Upper lobe of left lung (tissue), 6 donors: Measurements from ENCODE around the gene KCND2. TPM values are rescaled to one million over a fixed set of nuclear protein-coding genes. Genes with fewer than 3 reads are reported as not detected.

ENCODE experiments used
- ATAC-seq, 2 donors: fragments of 200-7000 bp; cut with Tn5 transposase; one replicate each; pipeline ENCODE4 v1.9.1; 2022; ENCODE audit warnings: mild to moderate bottlenecking in 2 of 2, moderate library complexity in 2 of 2; ENCODE audit not compliant: low FRiP score in 2 of 2
- DNase-seq, 2 donors: peaks; one replicate each; pipeline ENCODE4 v3.0.0-alpha.2; 2019 to 2020
- H3K27ac ChIP-seq, 4 donors: fragments of 200-600 bp; sonication (generic); one replicate each; pipeline ENCODE4 v1.5.1; 2016 to 2019
- H3K27me3 ChIP-seq, 4 donors: fragments of 200-600 bp; sonication (generic); one replicate each; pipeline ENCODE4 v1.5.1; 2017 to 2019
- H3K36me3 ChIP-seq, 4 donors: fragments of 200-600 bp; sonication (generic); one replicate each; pipeline ENCODE4 v1.5.1; 2016 to 2019
- H3K4me1 ChIP-seq, 4 donors: fragments of 200-600 bp; sonication (generic); one replicate each; pipeline ENCODE4 v1.5.1; 2018 to 2019
- H3K4me3 ChIP-seq, 4 donors: fragments of 200-600 bp; sonication (generic); one replicate each; pipeline ENCODE4 v1.5.1; 2017 to 2019; ENCODE audit warnings: mild to moderate bottlenecking in 2 of 4, moderate library complexity in 1 of 4
- H3K9me3 ChIP-seq, 4 donors: fragments of 200-600 bp; sonication (generic); one replicate each; pipeline ENCODE4 v1.5.1; 2018 to 2019
- CTCF ChIP-seq, 6 experiments: fragments of 450-650 bp in 4 of 6; fragments of 200-600 bp in 2 of 6; sonication (generic) in 2 of 6; IDR thresholded peaks; one replicate each; pipeline ENCODE4 v1.5.1; 2016 to 2019; ENCODE audit warnings: antibody characterized with exemption in 6 of 6
- EP300 ChIP-seq, 4 donors: sonication (generic); formaldehyde crosslinking; IDR thresholded peaks; one replicate each; pipeline ENCODE4 v1.5.1; 2017; ENCODE audit warnings: antibody characterized with exemption in 4 of 4, control low read depth in 2 of 4
- POLR2A ChIP-seq, 4 donors: fragments of 450-650 bp; IDR thresholded peaks; one replicate each; pipeline ENCODE4 v1.5.1; 2016 to 2017; ENCODE audit warnings: antibody characterized with exemption in 4 of 4, mild to moderate bottlenecking in 2 of 4
- POLR2AphosphoS5 ChIP-seq, 2 donors: sonication (generic); formaldehyde crosslinking; IDR thresholded peaks; one replicate each; pipeline ENCODE4 v1.5.1; 2017; ENCODE audit warnings: antibody characterized with exemption in 2 of 2
- WGBS, 2 donors: methylation state at CpG; one replicate each; pipeline ENCODE4 v1.1.5; 2017 to 2018; 5-methylcytosine and 5-hydroxymethylcytosine counted together
- total RNA-seq, 6 donors: library from RNA; depleted of rRNA in 4 of 6; stranded (reverse); fragments of >200 nt in 4 of 6; gene quantifications; one replicate each; pipeline versions ENCODE4 v1.1.0 to v1.2.1, GENCODE V29; 2016 to 2021
- donor health status: DM: no; HTN: no; CAD: no; lungs with moderate emphysema.
- donor health status: DM: no; HTN: yes; CAD: no; lungs with severe emphysema.

KCND2 gene
- total RNA-seq, 6 donors from 2014 or later, result under 0.01 to 0.67 (median 0.23) TPM; not detected in 2

DNA sequence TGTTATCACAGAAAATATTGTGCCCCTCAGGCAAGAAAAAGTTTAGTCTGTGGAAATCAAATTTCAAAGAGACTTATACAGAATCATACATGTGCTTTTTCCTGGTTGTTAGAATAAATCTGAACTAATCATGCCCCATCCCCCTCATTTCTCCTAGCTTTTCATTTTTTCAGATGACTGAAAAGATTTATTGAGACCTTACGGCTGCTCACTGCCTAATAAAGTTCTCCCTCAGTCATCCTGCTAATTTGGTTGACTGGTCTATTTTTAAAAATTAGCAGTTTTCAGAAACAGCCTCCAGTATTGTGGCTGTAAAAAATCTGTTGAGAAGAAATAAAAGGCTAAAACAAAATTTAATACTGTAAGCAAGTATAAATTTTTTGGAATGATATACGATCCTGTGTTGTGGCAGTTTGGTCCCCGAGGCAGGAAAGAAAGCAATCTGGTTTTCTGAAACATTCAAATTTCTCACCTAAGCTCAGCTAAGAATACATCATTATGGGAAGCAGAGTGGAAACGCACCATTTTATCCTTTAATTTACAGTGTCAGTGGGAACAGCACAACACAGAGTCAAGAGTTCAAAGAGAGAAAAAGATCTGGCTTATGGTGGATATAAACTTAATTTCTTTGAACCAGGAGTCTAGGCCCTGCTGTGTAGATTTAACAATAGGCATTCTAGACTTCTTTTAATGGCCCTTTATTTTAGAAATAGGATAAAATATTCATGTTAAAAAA, 144.4 kb downstream of the KCND2 start:
- ATAC-seq (no peak), DNase-seq (no peak)
- Histone ChIP-seq H3K27ac (no peak overlapping the region), H3K4me1 (no peaks in the 10 kb centered on the region), H3K36me3 (no peaks in the 10 kb centered on the region), H3K9me3 (no peaks in the 10 kb centered on the region), H3K27me3 (no peaks in the 10 kb centered on the region), H3K4me3 (no peak overlapping the region)
- 71 to 77% methylated on average over 4 of the region's 4 CpGs for WGBS, 2 donors
- no peak for TF ChIP-seq EP300 (IDR thresholded peaks at IDR 0.05)
- TF ChIP-seq POLR2AphosphoS5 (IDR thresholded peaks at IDR 0.05), result no peak
- no peak for TF ChIP-seq CTCF (IDR thresholded peaks at IDR 0.05)
- TF ChIP-seq POLR2A (IDR thresholded peaks at IDR 0.05), result no peak

DNA sequence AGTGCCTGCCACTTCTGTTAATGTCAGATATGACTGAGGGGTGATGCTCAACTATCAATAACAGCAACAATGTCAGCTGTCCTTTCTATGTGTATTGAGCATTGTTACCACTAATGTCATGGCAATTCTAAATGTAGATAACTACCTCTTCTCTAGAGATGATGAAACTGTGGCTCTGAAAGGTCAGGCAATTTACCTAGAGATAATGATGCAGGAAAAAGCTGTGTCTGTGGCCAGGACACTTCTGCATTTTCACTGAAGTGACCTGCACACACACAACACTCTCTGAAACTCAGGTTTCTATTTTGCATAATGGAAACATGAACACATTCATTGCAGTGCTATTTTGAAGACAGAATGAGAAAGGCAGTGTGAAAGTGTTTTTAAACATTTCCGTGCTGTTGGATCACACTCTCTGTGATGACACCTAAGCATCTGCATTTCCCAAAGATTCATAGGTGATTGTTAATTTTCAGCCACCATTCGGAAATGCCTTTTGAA, 148.2 kb downstream of the KCND2 start:
- DNase-seq (no peak), ATAC-seq (no peak)
- H3K9me3 ChIP-seq, result no peaks in the 10 kb centered on the region
- no peaks in the 10 kb centered on the region for H3K36me3 ChIP-seq
- H3K4me3 ChIP-seq, result no peak overlapping the region
- H3K27me3 ChIP-seq, result no peaks in the 10 kb centered on the region
- WGBS, 2 donors, result 75 to 86% methylated on average over 2 of the region's 2 CpGs
- no peak overlapping the region for H3K27ac ChIP-seq
- TF ChIP-seq EP300 (IDR thresholded peaks at IDR 0.05) (no peak), POLR2AphosphoS5 (IDR thresholded peaks at IDR 0.05) (no peak), CTCF (IDR thresholded peaks at IDR 0.05) (no peak), POLR2A (IDR thresholded peaks at IDR 0.05) (no peak)
- H3K4me1 ChIP-seq, result no peaks in the 10 kb centered on the region

DNA sequence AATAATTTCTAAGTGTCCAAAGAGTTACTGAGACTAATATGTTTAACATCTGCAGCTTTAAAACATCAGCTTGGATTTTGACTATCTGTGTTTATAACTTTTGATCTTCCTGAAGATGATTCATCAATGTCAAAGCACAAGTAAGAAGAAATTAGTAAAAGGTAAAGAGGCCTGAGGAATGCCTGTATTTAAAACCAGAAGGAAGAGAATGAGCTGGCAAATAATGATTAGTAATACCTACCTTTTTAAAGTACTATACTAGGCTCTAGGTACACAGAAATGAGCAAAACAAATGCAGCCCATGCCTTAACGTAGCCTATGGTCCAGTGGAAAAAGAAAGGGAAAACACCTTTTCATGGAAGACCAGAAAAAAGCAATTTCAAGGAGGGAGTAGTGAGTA, 158.0 kb downstream of the KCND2 start:
- H3K4me3 ChIP-seq, result no peak overlapping the region
- DNase-seq (no peak), ATAC-seq (no peak)
- H3K4me1 ChIP-seq, result no peaks in the 10 kb centered on the region
- no peak overlapping the region for H3K27ac ChIP-seq
- no peaks in the 10 kb centered on the region for H3K27me3 ChIP-seq
- TF ChIP-seq CTCF (IDR thresholded peaks at IDR 0.05) (no peak), POLR2A (IDR thresholded peaks at IDR 0.05) (no peak), POLR2AphosphoS5 (IDR thresholded peaks at IDR 0.05) (no peak), EP300 (IDR thresholded peaks at IDR 0.05) (no peak)
- H3K9me3 ChIP-seq, result no peaks in the 10 kb centered on the region
- no peaks in the 10 kb centered on the region for H3K36me3 ChIP-seq
- 75 to 83% methylated on average over 1 of the region's 1 CpG for WGBS, 2 donors

DNA sequence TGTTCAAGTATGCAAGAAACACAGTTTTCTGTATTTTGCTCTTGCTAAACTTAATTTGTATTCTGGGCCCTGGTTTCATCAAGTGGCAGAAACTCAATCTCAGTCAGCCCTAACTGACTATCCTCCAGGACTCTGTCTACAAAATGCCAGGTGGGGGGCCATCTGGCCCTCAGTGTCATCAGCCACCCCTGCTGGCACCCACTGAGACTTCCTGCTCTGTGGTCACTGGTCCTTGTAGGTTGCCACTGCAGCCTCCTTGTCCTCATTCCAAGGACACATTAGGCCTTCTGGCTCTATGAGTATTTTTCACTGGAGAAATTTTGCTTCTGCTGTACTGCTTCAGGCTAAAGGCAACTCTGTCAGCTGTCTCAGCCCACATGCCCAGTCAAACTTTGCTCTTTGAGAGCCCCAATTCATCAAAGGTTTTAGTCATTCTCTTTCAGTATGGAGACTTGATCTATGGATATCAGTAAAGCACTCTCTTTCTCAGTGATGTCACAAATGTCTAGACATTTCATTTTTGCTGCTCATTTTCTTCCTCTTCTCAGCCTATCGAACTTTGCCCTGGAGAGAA, 163.6 kb downstream of the KCND2 start:
- WGBS, 2 donors, result 77 to 100% methylated on average over 1 of the region's 1 CpG
- Histone ChIP-seq H3K27ac (no peak overlapping the region), H3K4me1 (no peaks in the 10 kb centered on the region), H3K36me3 (no peaks in the 10 kb centered on the region), H3K4me3 (no peak overlapping the region), H3K9me3 (no peaks in the 10 kb centered on the region), H3K27me3 (no peaks in the 10 kb centered on the region)
- TF ChIP-seq POLR2AphosphoS5 (IDR thresholded peaks at IDR 0.05), result no peak
- no peak for TF ChIP-seq POLR2A (IDR thresholded peaks at IDR 0.05)
- no peak for TF ChIP-seq CTCF (IDR thresholded peaks at IDR 0.05)
- TF ChIP-seq EP300 (IDR thresholded peaks at IDR 0.05), result no peak
- DNase-seq (no peak), ATAC-seq (no peak)
